ENCODE measurements around the gene WDR35. TPM values are rescaled to one million over a fixed set of nuclear protein-coding genes. Genes with fewer than 3 reads are reported as not detected.

The WDR35 gene
- total RNA-seq, 4 donors from 2014 or later: 6.4 to 11.0 (median 7.6) TPM

GRCh38 chr2:19885791-19886190 is 104.1 kb downstream of the WDR35 start:
- TF ChIP-seq, protein P1, sequence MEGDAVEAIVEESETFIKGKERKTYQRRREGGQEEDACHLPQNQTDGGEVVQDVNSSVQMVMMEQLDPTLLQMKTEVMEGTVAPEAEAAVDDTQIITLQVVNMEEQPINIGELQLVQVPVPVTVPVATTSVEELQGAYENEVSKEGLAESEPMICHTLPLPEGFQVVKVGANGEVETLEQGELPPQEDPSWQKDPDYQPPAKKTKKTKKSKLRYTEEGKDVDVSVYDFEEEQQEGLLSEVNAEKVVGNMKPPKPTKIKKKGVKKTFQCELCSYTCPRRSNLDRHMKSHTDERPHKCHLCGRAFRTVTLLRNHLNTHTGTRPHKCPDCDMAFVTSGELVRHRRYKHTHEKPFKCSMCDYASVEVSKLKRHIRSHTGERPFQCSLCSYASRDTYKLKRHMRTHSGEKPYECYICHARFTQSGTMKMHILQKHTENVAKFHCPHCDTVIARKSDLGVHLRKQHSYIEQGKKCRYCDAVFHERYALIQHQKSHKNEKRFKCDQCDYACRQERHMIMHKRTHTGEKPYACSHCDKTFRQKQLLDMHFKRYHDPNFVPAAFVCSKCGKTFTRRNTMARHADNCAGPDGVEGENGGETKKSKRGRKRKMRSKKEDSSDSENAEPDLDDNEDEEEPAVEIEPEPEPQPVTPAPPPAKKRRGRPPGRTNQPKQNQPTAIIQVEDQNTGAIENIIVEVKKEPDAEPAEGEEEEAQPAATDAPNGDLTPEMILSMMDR (IDR thresholded peaks at IDR 0.05; ENCODE audit: low read depth): no peak

GRCh38 chr2:19883971-19884720 is 105.8 kb downstream of the WDR35 start:
- TF ChIP-seq, protein P1 (IDR thresholded peaks at IDR 0.05; ENCODE audit: low read depth): no peak

DNA sequence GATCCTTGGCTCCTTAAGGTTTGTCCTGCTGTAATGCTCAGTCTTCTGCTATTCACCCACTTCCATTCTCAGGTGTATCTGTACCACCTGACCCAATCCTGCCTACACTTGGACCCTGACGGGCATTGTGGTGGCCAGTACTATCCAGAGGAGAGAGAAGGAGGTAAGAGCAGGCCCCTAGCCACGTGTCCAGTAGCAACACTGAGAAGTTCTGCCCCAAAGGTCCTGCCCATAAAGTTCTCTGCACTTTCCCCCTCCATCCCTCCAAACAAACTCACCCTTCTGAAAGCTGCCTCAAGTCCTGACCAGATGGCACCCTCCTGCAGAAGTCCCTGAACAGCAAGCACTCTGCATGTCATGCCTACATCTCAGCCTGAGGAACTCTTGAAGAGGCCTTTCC is 106.4 kb downstream of the WDR35 start:
- TF ChIP-seq, protein P1 (IDR thresholded peaks at IDR 0.05; ENCODE audit: low read depth): no peak

DNA sequence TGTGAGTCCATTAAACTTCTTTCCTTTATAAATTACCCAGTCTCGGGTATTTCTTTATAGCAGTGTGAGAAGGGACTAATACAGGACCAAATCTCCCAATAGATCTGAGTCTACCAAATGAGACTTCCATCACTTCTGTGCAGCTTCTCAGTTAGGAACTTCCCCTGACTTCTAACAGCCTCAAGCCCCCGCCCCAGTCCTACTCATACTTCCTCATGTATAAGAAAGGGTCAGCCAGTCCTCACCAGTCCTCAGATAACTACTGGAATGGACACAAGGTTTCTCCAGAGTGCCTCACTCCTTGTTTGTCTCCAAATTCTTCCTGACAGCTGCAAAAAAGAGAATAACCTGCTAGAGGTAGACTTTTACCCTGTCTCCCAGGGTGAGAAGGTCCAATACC is 107.6 kb downstream of the WDR35 start:
- TF ChIP-seq, protein P1 (IDR thresholded peaks at IDR 0.05; ENCODE audit: low read depth): no peak

DNA sequence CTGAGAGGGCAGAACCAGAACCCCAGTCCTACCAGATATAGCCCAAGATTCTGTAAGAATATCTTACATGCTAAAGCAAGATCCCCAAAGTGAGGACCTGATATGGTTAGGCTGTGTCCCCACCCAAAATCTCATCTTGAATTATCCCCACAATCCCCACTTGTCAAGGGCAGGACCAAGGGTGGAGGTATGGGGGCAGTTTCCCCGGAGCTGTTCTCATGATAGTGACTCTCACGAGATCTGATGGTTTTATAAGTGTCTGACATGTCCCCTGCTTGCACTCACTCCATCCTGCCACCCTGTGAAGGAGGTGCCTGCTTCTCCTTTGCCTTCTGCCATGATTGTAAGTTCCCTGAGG is 108.0 kb downstream of the WDR35 start:
- TF ChIP-seq, protein P1 (IDR thresholded peaks at IDR 0.05; ENCODE audit: low read depth): no peak

GRCh38 chr2:19881221-19881907 is 108.5 kb downstream of the WDR35 start:
- TF ChIP-seq, protein P1 (IDR thresholded peaks at IDR 0.05; ENCODE audit: low read depth): no peak

DNA sequence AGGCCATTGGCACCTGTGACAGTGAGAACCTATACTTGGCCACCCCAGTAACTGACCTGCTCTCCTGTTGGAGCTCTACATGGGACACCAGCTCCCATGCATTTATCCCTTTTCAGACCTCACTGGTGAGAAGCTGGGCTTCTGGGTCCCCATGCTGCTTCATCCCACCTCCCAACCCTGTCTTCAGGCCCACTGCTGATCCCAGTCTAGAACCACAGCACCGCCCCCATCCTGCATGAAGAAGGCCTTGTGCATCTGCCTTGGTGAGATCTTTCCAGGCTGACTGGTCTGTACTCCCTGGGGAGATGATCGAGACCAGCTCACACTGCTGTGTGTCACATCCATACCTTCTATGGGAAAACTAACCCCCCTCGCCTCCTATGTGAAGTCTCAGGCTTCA is 110.8 kb downstream of the WDR35 start:
- TF ChIP-seq, protein P1 (IDR thresholded peaks at IDR 0.05; ENCODE audit: low read depth): no peak

All from subcutaneous adipose tissue (tissue), 4 donors.